A673 (cell line): ENCODE measurements around the gene LIPI. TPM values are rescaled to one million over a fixed set of nuclear protein-coding genes. Genes with fewer than 3 reads are reported as not detected.

Experiments used
- BruUV-seq: library from RNA; stranded (reverse); fragments of 400-500 nt; replicated peaks from 2 replicates; lab custom pipeline; 2021; lab: Mats Ljungman, UMichigan
- CTCF ChIA-PET: fragments of 300-600 bp; sonication (Branson Sonifier 250); formaldehyde crosslinking; loops from one replicate; lab custom pipeline; 2022; ENCODE audit warnings: antibody characterized with exemption; lab: Charles Lee
- POLR2A ChIA-PET: fragments of 300-600 bp; sonication (Branson Sonifier 250); formaldehyde crosslinking; loops from one replicate; lab custom pipeline; 2022; ENCODE audit warnings: antibody characterized with exemption; ENCODE audit not compliant: low non-redundant PET; lab: Charles Lee
- DNase-seq: peaks from one replicate; pipeline ENCODE4 v3.0.0-alpha.2; 2015; ENCODE audit warnings: low spot score
- H3K27ac ChIP-seq: fragments of 200-600 bp; sonication (generic); 2 replicates; pipeline ENCODE4 v1.5.1; 2016; ENCODE audit warnings: mixed run types, low read depth, mild to moderate bottlenecking, mixed read lengths, antibody characterized with exemption, low read length; ENCODE audit not compliant: poor library complexity, severe bottlenecking
- H3K27me3 ChIP-seq: fragments of 200-600 bp; sonication (generic); replicated peaks from 2 replicates; pipeline ENCODE4 v1.6.1; 2017; ENCODE audit warnings: mixed run types, low read depth, mild to moderate bottlenecking, mixed read lengths, antibody characterized with exemption, low read length; ENCODE audit not compliant: insufficient read depth, poor library complexity
- H3K36me3 ChIP-seq: fragments of 200-600 bp; sonication (generic); 2 replicates; pipeline ENCODE4 v1.6.1; 2016; ENCODE audit warnings: mixed run types, mild to moderate bottlenecking, mixed read lengths, antibody characterized with exemption, low read length; ENCODE audit not compliant: insufficient read depth, poor library complexity, severe bottlenecking
- H3K4me1 ChIP-seq: fragments of 200-600 bp; sonication (generic); 2 replicates; pipeline ENCODE4 v1.6.1; 2017; ENCODE audit warnings: mixed run types, mild to moderate bottlenecking, mixed read lengths, antibody characterized with exemption, low read length; ENCODE audit not compliant: insufficient read depth, poor library complexity, severe bottlenecking
- H3K4me3 ChIP-seq: fragments of 200-600 bp; sonication (generic); 2 replicates; pipeline ENCODE4 v1.5.1; 2016; ENCODE audit warnings: low read depth, mixed run types, mild to moderate bottlenecking, mixed read lengths, low read length; ENCODE audit not compliant: poor library complexity, severe bottlenecking
- H3K9me3 ChIP-seq: fragments of 200-600 bp; sonication (generic); 2 replicates; pipeline ENCODE4 v1.6.1; 2016; ENCODE audit warnings: mixed run types, low read depth, mild to moderate bottlenecking, mixed read lengths, antibody characterized with exemption, low read length; ENCODE audit not compliant: poor library complexity, severe bottlenecking
- EZH2 ChIP-seq: fragments of 200-600 bp; sonication (generic); IDR thresholded peaks from 2 replicates; pipeline ENCODE4 v1.6.1; 2017; ENCODE audit warnings: borderline replicate concordance, low read depth, mild to moderate bottlenecking, mixed read lengths, antibody characterized with exemption, low read length; ENCODE audit not compliant: poor library complexity, severe bottlenecking
- intact Hi-C: fragments of 100-400 bp; cut with micrococcal nuclease; formaldehyde crosslinking; loops from one replicate; pipeline ENCODE4 v1.10.0; 2022; ENCODE audit not compliant: unreplicated experiment
- total RNA-seq: library from RNA; stranded (reverse); gene quantifications from 2 replicates; pipeline ENCODE4 v1.2.3, GENCODE V29; 2021
- TF ChIP-seq, protein P1 (sequence below): fragments of 300-800, 200-600 bp; sonication (generic); conservative IDR thresholded peaks from 2 replicates; pipeline ENCODE4 v1.5.1; 2017; ENCODE audit warnings: low read depth, mild to moderate bottlenecking, antibody characterized with exemption, low read length, moderate library complexity, mixed read lengths

Gene LIPI
- total RNA-seq, 1 experiment from 2014 or later, result 138 TPM

DNA sequence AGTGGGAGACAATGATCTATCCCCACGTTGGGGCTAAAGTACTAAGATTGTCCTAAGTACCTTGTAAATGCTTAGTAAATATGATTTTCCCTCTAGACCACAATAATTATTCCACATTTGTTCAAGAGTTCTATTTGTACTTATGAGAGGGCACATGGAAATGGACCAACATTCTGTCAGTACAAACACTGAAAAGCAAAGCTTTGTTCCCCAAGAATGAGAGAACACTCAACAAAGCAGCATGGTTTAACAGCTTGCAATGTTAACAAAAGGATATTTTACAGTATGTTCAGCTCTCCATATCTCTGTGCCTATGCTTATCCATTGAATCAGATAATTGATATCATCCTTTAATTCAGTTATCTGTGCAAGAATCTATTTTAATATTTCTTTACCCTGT lies 40.6 kb upstream of the LIPI start:
- intact Hi-C loops, result loop anchor here (10.0 kb wide), 3 partner anchors 483 to 1343 kb away; no protein-coding TSS in a partner anchor

DNA sequence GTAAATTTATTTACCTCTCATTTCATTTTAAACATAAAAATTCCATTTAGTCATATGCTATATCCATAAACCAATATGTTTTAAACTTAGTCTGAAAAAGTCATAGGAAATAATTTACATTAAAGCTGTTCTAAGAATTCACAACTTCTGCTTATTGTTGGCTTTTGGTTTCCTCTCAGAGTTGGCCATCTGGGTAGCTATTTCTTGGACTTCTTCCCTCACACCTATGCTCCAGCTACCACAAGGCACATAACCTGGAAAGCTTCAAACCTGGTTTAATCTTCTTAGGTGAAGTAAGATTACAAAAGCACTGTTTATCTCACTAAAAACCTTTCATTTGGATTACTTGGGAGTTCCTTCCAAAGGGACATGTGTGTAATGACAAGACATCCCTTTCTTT lies 35.0 kb upstream of the LIPI start:
- ChIA-PET POLR2A (no interaction called here), CTCF (no interaction called here)
- intact Hi-C loops, result no loop called here
- Histone ChIP-seq H3K36me3 (no peaks in the 10 kb centered on the region), H3K4me1 (peaks cover 17% of the 10 kb centered on the region), H3K9me3 (no peaks in the 10 kb centered on the region), H3K27ac (no peak overlapping the region), H3K4me3 (no peak overlapping the region), H3K27me3 (no peaks in the 10 kb centered on the region)
- DNase-seq, result no peak
- TF ChIP-seq, protein P1, sequence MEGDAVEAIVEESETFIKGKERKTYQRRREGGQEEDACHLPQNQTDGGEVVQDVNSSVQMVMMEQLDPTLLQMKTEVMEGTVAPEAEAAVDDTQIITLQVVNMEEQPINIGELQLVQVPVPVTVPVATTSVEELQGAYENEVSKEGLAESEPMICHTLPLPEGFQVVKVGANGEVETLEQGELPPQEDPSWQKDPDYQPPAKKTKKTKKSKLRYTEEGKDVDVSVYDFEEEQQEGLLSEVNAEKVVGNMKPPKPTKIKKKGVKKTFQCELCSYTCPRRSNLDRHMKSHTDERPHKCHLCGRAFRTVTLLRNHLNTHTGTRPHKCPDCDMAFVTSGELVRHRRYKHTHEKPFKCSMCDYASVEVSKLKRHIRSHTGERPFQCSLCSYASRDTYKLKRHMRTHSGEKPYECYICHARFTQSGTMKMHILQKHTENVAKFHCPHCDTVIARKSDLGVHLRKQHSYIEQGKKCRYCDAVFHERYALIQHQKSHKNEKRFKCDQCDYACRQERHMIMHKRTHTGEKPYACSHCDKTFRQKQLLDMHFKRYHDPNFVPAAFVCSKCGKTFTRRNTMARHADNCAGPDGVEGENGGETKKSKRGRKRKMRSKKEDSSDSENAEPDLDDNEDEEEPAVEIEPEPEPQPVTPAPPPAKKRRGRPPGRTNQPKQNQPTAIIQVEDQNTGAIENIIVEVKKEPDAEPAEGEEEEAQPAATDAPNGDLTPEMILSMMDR, result no peak
- no peak for TF ChIP-seq EZH2
- BruUV-seq, result no TSS peak

More for the DNA sequence above, 40.6 kb upstream of the LIPI start:
- TF ChIP-seq EZH2, result no peak
- TF ChIP-seq, protein P1, result no peak
- ChIA-PET CTCF (no interaction called here), POLR2A (no interaction called here)
- no peaks in the 10 kb centered on the region for H3K36me3 ChIP-seq
- no peak for DNase-seq
- H3K4me1 ChIP-seq, result peaks cover 5% of the 10 kb centered on the region
- no peaks in the 10 kb centered on the region for H3K27me3 ChIP-seq
- no peak overlapping the region for H3K4me3 ChIP-seq
- BruUV-seq, result no TSS peak
- no peak overlapping the region for H3K27ac ChIP-seq
- H3K9me3 ChIP-seq, result no peaks in the 10 kb centered on the region

DNA sequence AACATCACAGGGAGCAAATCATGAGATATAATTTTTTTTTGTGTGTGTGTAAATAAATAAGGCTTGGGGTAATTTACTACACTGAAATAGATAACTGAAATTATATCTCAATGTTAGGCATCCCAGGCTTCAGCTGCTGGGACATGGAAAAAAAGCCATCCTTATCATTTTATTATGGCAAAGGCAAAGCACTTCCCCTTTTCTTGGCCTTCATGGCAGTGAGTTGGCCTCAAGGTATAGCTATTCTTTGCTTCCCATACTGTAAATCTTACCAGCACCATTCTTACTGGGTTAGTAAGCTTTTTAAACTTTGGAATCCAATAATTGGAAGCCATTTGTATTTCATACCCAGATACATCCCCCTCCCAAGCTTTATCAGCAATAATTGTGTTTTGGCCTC lies 34.2 kb upstream of the LIPI start:
- TF ChIP-seq, protein P1, result no peak
- Histone ChIP-seq H3K27me3 (no peaks in the 10 kb centered on the region), H3K36me3 (no peaks in the 10 kb centered on the region), H3K9me3 (no peaks in the 10 kb centered on the region), H3K27ac (no peak overlapping the region), H3K4me1 (peaks cover 18% of the 10 kb centered on the region), H3K4me3 (no peak overlapping the region)
- no peak for DNase-seq
- CTCF ChIA-PET, result no interaction called here
- no TSS peak for BruUV-seq
- intact Hi-C loops, result no loop called here
- POLR2A ChIA-PET, result interaction anchor here (0.7 kb wide), 1 partner anchor 126 kb away, joined by 13 read pairs; no protein-coding TSS in a partner anchor
